Activated CD4-positive, alpha-beta T cell treated with anti-CD3 and anti-CD28 coated beads for 36 hours (primary cell): Measurements from ENCODE around the gene IWS1. TPM values are rescaled to one million over a fixed set of nuclear protein-coding genes. Genes with fewer than 3 reads are reported as not detected.

ENCODE experiments used
- ATAC-seq: fragments of 200-7000 bp; cut with Tn5 transposase; one replicate; pipeline ENCODE4 v1.10.0; 2021; ENCODE audit warnings: mild to moderate bottlenecking, moderate library complexity
- CTCF ChIA-PET: fragments of 350-600 bp; sonication (Branson Sonifier 250); formaldehyde crosslinking; loops from one replicate; lab custom pipeline; 2021; ENCODE audit warnings: antibody characterized with exemption; lab: Charles Lee
- POLR2A ChIA-PET: fragments of 350-600 bp; sonication (Branson Sonifier 250); formaldehyde crosslinking; loops from one replicate; lab custom pipeline; 2021; ENCODE audit warnings: antibody characterized with exemption, inconsistent platforms; lab: Charles Lee
- DNase-seq: peaks from one replicate; pipeline ENCODE4 v3.0.0-alpha.2; 2020
- H3K27ac Mint-ChIP-seq: one replicate; pipeline ENCODE4 v1.8.0; 2021; ENCODE audit warnings: mixed read lengths
- H3K27me3 Mint-ChIP-seq: one replicate; pipeline ENCODE4 v1.8.0; 2021; ENCODE audit warnings: mixed read lengths
- H3K36me3 Mint-ChIP-seq: one replicate; pipeline ENCODE4 v1.8.0; 2021; ENCODE audit warnings: low read depth, mixed read lengths
- H3K4me1 Mint-ChIP-seq: one replicate; pipeline ENCODE4 v1.8.0; 2021; ENCODE audit warnings: mixed read lengths
- H3K4me3 Mint-ChIP-seq: one replicate; pipeline ENCODE4 v1.8.0; 2021; ENCODE audit warnings: mild to moderate bottlenecking, moderate library complexity, mixed read lengths
- H3K9me3 Mint-ChIP-seq: one replicate; pipeline ENCODE4 v1.8.0; 2021; ENCODE audit warnings: low read depth, mixed read lengths
- intact Hi-C, 2 experiments: fragments of 100-400 bp; cut with DNase I in 1 of 2; cut with micrococcal nuclease in 1 of 2; formaldehyde crosslinking; loops; one replicate each; pipeline versions ENCODE4 v1.14.2 to v1.15.1; 2022 to 2024; cut with DNase I, micrococcal nuclease
- total RNA-seq, 2 experiments: library from RNA; stranded (reverse); gene quantifications; one replicate each; pipeline ENCODE4 v1.2.3, GENCODE V29; 2021

IWS1 gene
- total RNA-seq, 2 experiments from 2014 or later: 49.5 to 55.0 TPM

GRCh38 chr2:127568128-127568527 lies 41.8 kb upstream of the IWS1 start:
- DNase-seq (no peak), ATAC-seq (no peak)
- Mint-ChIP-seq H3K27ac (no peak overlapping the region), H3K27me3 (peaks cover 4% of the 10 kb centered on the region), H3K36me3 (no peaks in the 10 kb centered on the region), H3K4me3 (no peak overlapping the region), H3K4me1 (peaks cover 14% of the 10 kb centered on the region), H3K9me3 (no peaks in the 10 kb centered on the region)
- CTCF ChIA-PET: no interaction called here
- POLR2A ChIA-PET: interaction anchor here (0.7 kb wide), 1 partner anchor 16 kb away, joined by 4 read pairs; no protein-coding TSS in a partner anchor
- intact Hi-C loops: no loop called here

- intact Hi-C loops: no loop called here
- DNase-seq: no peak
- no peak for ATAC-seq
- peaks cover 4% of the 10 kb centered on the region for H3K27me3 Mint-ChIP-seq
- H3K27ac Mint-ChIP-seq: no peak overlapping the region
- peaks cover 18% of the 10 kb centered on the region for H3K4me1 Mint-ChIP-seq
- ChIA-PET POLR2A (interaction anchor here (0.6 to 1.0 kb wide), 3 partner anchors 8 to 92 kb away, joined by 3 read pairs; no protein-coding TSS in a partner anchor), CTCF (interaction anchor here (1.0 to 1.1 kb wide), 2 partner anchors 11 to 151 kb away, joined by 3 to 4 read pairs; no protein-coding TSS in a partner anchor)
- no peak overlapping the region for H3K4me3 Mint-ChIP-seq
- no peaks in the 10 kb centered on the region for H3K9me3 Mint-ChIP-seq
- no peaks in the 10 kb centered on the region for H3K36me3 Mint-ChIP-seq
Observed at GRCh38 chr2:127567351-127567854, 41.1 kb upstream of the IWS1 start.

DNA sequence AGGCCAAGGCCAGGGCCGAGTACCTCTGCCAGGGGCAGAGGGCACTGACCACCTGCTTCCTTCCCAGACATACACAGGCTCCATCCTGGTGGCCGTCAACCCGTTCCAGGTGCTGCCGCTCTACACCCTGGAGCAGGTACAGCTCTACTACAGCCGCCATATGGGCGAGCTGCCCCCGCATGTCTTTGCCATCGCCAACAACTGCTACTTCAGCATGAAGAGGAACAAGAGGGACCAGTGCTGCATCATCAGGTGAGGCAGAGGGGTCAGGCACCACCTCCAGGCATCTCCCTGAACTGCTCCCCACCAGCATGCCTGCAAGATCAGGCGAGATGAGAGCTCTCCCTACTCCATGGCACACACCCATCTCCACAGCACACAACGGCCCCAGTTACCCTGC lies 40.3 kb upstream of the IWS1 start:
- no peak for ATAC-seq
- no peaks in the 10 kb centered on the region for H3K36me3 Mint-ChIP-seq
- ChIA-PET POLR2A (interaction anchor here (1.0 kb wide), 1 partner anchor 9 kb away, joined by 3 read pairs; no protein-coding TSS in a partner anchor), CTCF (interaction anchor here (1.0 to 1.1 kb wide), 2 partner anchors 12 to 150 kb away, joined by 3 to 4 read pairs; no protein-coding TSS in a partner anchor)
- peaks cover 4% of the 10 kb centered on the region for H3K27me3 Mint-ChIP-seq
- DNase-seq: no peak
- peaks cover 18% of the 10 kb centered on the region for H3K4me1 Mint-ChIP-seq
- intact Hi-C loops: no loop called here
- no peak overlapping the region for H3K27ac Mint-ChIP-seq
- no peak overlapping the region for H3K4me3 Mint-ChIP-seq
- H3K9me3 Mint-ChIP-seq: no peaks in the 10 kb centered on the region

DNA sequence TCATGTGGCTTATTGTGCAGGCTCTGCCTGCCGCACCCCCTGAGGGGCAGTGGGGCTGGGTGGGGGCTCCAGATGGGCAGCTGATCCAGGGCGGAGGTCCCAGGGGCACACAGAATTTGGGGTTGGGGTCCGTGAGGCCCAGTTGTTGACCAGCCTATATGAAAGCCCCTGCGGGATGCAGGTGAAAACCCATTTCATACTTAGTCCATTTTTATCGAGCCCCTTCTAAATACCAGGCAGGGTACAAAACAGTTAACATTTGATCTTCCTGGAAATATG lies 39.8 kb upstream of the IWS1 start:
- intact Hi-C loops: no loop called here
- DNase-seq (no peak), ATAC-seq (no peak)
- H3K9me3 Mint-ChIP-seq: no peaks in the 10 kb centered on the region
- CTCF ChIA-PET: no interaction called here
- H3K4me3 Mint-ChIP-seq: no peak overlapping the region
- no peaks in the 10 kb centered on the region for H3K36me3 Mint-ChIP-seq
- no peak overlapping the region for H3K27ac Mint-ChIP-seq
- peaks cover 18% of the 10 kb centered on the region for H3K4me1 Mint-ChIP-seq
- POLR2A ChIA-PET: no interaction called here
- peaks cover 4% of the 10 kb centered on the region for H3K27me3 Mint-ChIP-seq

- Mint-ChIP-seq H3K27me3 (peaks cover 4% of the 10 kb centered on the region), H3K36me3 (no peaks in the 10 kb centered on the region), H3K9me3 (no peaks in the 10 kb centered on the region), H3K4me1 (peaks cover 18% of the 10 kb centered on the region), H3K4me3 (no peak overlapping the region), H3K27ac (no peak overlapping the region)
- intact Hi-C loops: no loop called here
- ChIA-PET POLR2A (no interaction called here), CTCF (no interaction called here)
- ATAC-seq (no peak), DNase-seq (no peak)
Observed at GRCh38 chr2:127565261-127566138, 39.2 kb upstream of the IWS1 start.

DNA sequence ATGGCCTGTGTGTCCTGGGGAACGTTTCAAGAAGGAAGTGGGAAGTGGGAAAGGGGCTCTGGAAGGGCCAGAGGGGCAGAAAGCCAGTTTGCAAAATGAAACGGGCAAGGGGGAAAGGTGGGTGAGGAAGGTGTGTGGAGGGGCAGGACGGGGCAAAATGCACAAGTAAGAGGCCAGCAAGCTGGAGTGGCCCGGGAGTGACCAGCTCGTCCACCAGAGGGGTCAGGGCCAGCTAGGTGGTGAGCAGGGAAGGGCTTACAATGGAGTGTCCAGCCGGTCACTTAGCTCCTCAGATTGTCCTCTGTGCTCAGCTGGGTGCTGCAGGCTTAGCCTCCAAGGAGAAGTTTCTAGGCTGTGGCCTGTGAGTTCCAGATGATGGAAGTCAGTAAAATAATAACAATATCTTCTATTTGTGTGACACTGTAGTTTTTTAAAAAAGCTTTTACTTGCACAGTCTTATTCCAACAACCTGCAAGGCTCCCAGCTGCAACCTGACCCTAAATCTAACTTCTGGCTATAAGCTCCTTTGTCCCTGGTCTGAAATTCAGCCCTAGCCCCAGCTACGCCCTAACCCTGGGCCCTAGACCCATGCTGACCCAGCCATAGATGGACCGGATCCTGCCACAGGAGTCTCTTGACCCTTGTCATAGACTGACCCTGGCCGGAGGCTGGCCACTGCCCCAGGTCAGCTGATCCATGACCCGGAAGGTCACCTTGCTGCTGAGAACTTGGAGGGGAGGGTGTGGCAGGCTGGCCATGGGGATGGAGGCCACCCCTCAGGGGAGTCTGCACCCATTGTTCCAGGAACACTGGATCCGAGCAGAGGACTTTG lies 38.4 kb upstream of the IWS1 start:
- H3K27ac Mint-ChIP-seq: peak overlapping the region; percentile 4
- POLR2A ChIA-PET: no interaction called here
- peaks cover 18% of the 10 kb centered on the region for H3K4me1 Mint-ChIP-seq
- CTCF ChIA-PET: interaction anchor here (0.7 to 1.3 kb wide), 2 partner anchors 53 to 85 kb away, joined by 3 to 4 read pairs; no protein-coding TSS in a partner anchor
- intact Hi-C loops: no loop called here
- H3K9me3 Mint-ChIP-seq: no peaks in the 10 kb centered on the region
- H3K4me3 Mint-ChIP-seq: no peak overlapping the region
- H3K27me3 Mint-ChIP-seq: peaks cover 4% of the 10 kb centered on the region
- no peaks in the 10 kb centered on the region for H3K36me3 Mint-ChIP-seq
- no peak for ATAC-seq
- no peak for DNase-seq

- Mint-ChIP-seq H3K4me1 (peaks cover 18% of the 10 kb centered on the region), H3K4me3 (no peak overlapping the region), H3K9me3 (no peaks in the 10 kb centered on the region), H3K36me3 (no peaks in the 10 kb centered on the region), H3K27me3 (peaks cover 3% of the 10 kb centered on the region), H3K27ac (peak overlapping the region; percentile 61)
- CTCF ChIA-PET: interaction anchor here (0.6 to 1.3 kb wide), 4 partner anchors 27 to 148 kb away, joined by 3 to 5 read pairs (median 4); no protein-coding TSS in a partner anchor
- DNase-seq (peak; percentile 48), ATAC-seq (peak; percentile 94)
- intact Hi-C loops: loop anchor here (1.0 kb wide), 1 partner anchor 37 kb away; the partner anchor contains the start of gene IWS1 (in 2 of the 2)
- POLR2A ChIA-PET: interaction anchor here (0.5 to 1.3 kb wide), 3 partner anchors 12 to 105 kb away, joined by 3 to 5 read pairs (median 3); partner anchors contain the start of gene IWS1
Observed at GRCh38 chr2:127563458-127564428, 37.5 kb upstream of the IWS1 start.

GRCh38 chr2:127562936-127563335 lies 36.6 kb upstream of the IWS1 start:
- ATAC-seq (no peak), DNase-seq (no peak)
- H3K27ac Mint-ChIP-seq: no peak overlapping the region
- intact Hi-C loops: loop anchor here (1.0 kb wide), 1 partner anchor 37 kb away; the partner anchor contains the start of gene IWS1 (in 2 of the 2)
- ChIA-PET CTCF (interaction anchor here (1.1 to 1.3 kb wide), 2 partner anchors 28 to 87 kb away, joined by 4 to 5 read pairs; no protein-coding TSS in a partner anchor), POLR2A (interaction anchor here (0.5 to 1.3 kb wide), 2 partner anchors 36 to 105 kb away, joined by 3 to 5 read pairs; partner anchors contain the start of gene IWS1)
- H3K27me3 Mint-ChIP-seq: peaks cover 5% of the 10 kb centered on the region
- no peak overlapping the region for H3K4me3 Mint-ChIP-seq
- peaks cover 18% of the 10 kb centered on the region for H3K4me1 Mint-ChIP-seq
- no peaks in the 10 kb centered on the region for H3K9me3 Mint-ChIP-seq
- no peaks in the 10 kb centered on the region for H3K36me3 Mint-ChIP-seq

- H3K4me3 Mint-ChIP-seq: no peak overlapping the region
- POLR2A ChIA-PET: no interaction called here
- ATAC-seq (no peak), DNase-seq (no peak)
- peaks cover 6% of the 10 kb centered on the region for H3K9me3 Mint-ChIP-seq
- CTCF ChIA-PET: interaction anchor here (1.0 kb wide), 1 partner anchor 30 kb away, joined by 3 read pairs; no protein-coding TSS in a partner anchor
- H3K36me3 Mint-ChIP-seq: no peaks in the 10 kb centered on the region
- peaks cover 18% of the 10 kb centered on the region for H3K4me1 Mint-ChIP-seq
- intact Hi-C loops: no loop called here
- peaks cover 10% of the 10 kb centered on the region for H3K27me3 Mint-ChIP-seq
- H3K27ac Mint-ChIP-seq: no peak overlapping the region
Observed at GRCh38 chr2:127561371-127561770, 35.1 kb upstream of the IWS1 start.

GRCh38 chr2:127560931-127561280 lies 34.6 kb upstream of the IWS1 start:
- H3K27me3 Mint-ChIP-seq: peaks cover 10% of the 10 kb centered on the region
- peaks cover 18% of the 10 kb centered on the region for H3K4me1 Mint-ChIP-seq
- ATAC-seq: no peak
- CTCF ChIA-PET: interaction anchor here (0.6 to 1.0 kb wide), 2 partner anchors 30 to 89 kb away, joined by 3 read pairs; no protein-coding TSS in a partner anchor
- no peak for DNase-seq
- no peak overlapping the region for H3K4me3 Mint-ChIP-seq
- POLR2A ChIA-PET: no interaction called here
- H3K36me3 Mint-ChIP-seq: no peaks in the 10 kb centered on the region
- H3K27ac Mint-ChIP-seq: no peak overlapping the region
- peaks cover 6% of the 10 kb centered on the region for H3K9me3 Mint-ChIP-seq
- intact Hi-C loops: no loop called here
